Loucy (cell line): ENCODE data around the gene KATNAL1.

Experiments used
- EZH2phosphoT487 ChIP-seq: fragments of 200-600 bp; IDR thresholded peaks from 2 replicates; pipeline ENCODE4 v1.6.1; 2018; ENCODE audit warnings: antibody characterized with exemption, mild to moderate bottlenecking, moderate library complexity, borderline replicate concordance
- TF ChIP-seq, protein P1 (sequence below): fragments of 200-600 bp; sonication (generic); conservative IDR thresholded peaks from 2 replicates; pipeline ENCODE4 v1.5.1; 2014; ENCODE audit warnings: mild to moderate bottlenecking, antibody characterized with exemption, low read length

DNA sequence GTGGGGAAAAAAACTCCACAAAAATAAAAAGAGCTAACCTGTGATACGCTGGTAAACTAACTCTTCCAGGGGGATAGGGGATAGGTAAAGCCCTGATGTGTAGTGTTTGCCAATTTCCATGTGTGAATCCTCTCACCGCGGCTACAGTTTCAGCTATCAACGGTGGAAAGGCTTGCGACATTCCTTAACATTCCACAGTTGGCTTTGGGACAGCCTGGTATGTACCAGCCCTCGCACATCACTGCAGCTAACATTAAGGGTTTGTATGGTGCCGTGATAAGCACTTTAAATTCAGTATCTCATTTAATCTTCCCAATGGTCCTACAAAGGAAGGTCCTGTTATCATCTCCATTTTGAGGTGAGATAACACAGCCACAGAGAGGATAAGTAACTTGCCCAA, 112.4 kb downstream of the KATNAL1 start:
- TF ChIP-seq, protein P1, sequence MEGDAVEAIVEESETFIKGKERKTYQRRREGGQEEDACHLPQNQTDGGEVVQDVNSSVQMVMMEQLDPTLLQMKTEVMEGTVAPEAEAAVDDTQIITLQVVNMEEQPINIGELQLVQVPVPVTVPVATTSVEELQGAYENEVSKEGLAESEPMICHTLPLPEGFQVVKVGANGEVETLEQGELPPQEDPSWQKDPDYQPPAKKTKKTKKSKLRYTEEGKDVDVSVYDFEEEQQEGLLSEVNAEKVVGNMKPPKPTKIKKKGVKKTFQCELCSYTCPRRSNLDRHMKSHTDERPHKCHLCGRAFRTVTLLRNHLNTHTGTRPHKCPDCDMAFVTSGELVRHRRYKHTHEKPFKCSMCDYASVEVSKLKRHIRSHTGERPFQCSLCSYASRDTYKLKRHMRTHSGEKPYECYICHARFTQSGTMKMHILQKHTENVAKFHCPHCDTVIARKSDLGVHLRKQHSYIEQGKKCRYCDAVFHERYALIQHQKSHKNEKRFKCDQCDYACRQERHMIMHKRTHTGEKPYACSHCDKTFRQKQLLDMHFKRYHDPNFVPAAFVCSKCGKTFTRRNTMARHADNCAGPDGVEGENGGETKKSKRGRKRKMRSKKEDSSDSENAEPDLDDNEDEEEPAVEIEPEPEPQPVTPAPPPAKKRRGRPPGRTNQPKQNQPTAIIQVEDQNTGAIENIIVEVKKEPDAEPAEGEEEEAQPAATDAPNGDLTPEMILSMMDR, result no peak
- no peak for TF ChIP-seq EZH2phosphoT487
